K562 (cell line): ENCODE measurements around the gene ZNRF1.

Experiments
- ATF3 ChIP-seq, 2 experiments: fragments of 450-650 bp in 1 of 2; sonication (generic) in 1 of 2; formaldehyde crosslinking in 1 of 2; IDR thresholded peaks in 1 of 2; conservative IDR thresholded peaks in 1 of 2; 2 replicates each; pipeline versions ENCODE4 v1.6.1 to v1.8.1; 2016 to 2023; ENCODE audit warnings: mild to moderate bottlenecking in 2 of 2, moderate library complexity in 2 of 2, inconsistent platforms in 1 of 2, missing genetic modification reagents in 1 of 2
- CEBPB ChIP-seq: fragments of 450-650 bp; IDR thresholded peaks from 2 replicates; pipeline ENCODE4 v1.6.1; 2016; ENCODE audit warnings: missing genetic modification characterization, missing compliant biosample characterization
- MTA2 ChIP-seq: fragments of 450-650 bp; IDR thresholded peaks from 2 replicates; pipeline ENCODE4 v1.6.1; 2016; ENCODE audit warnings: low read depth
- NR2C2 ChIP-seq, 2 experiments: fragments of 200-800 bp in 1 of 2; sonication (Bioruptor generic) in 1 of 2; sonication (generic) in 1 of 2; formaldehyde crosslinking in 1 of 2; IDR thresholded peaks; 2 replicates each; pipeline versions ENCODE4 v1.6.1 to v1.8.0; 2016 to 2022; ENCODE audit warnings: mild to moderate bottlenecking in 1 of 2, missing compliant biosample characterization in 1 of 2, missing genetic modification characterization in 1 of 2, missing genetic modification reagents in 1 of 2
- XRCC3 ChIP-seq: fragments of 450-650 bp; IDR thresholded peaks from 2 replicates; pipeline ENCODE4 v1.6.1; 2017; ENCODE audit warnings: mild to moderate bottlenecking, moderate library complexity
- ZBTB40 ChIP-seq, 2 experiments: fragments of 450-650 bp in 1 of 2; sonication (generic) in 1 of 2; formaldehyde crosslinking in 1 of 2; IDR thresholded peaks; 2 replicates each; pipeline versions ENCODE4 v1.7.1 to v1.9.0; 2016 to 2022; ENCODE audit warnings: inconsistent platforms in 1 of 2, mild to moderate bottlenecking in 1 of 2, missing genetic modification reagents in 1 of 2
- ZFX ChIP-seq: sonication (generic); formaldehyde crosslinking; IDR thresholded peaks from 2 replicates; pipeline ENCODE4 v1.8.0; 2022; ENCODE audit warnings: mild to moderate bottlenecking, missing genetic modification reagents, moderate library complexity
- ZNF124 ChIP-seq: sonication (generic); formaldehyde crosslinking; IDR thresholded peaks from 2 replicates; pipeline ENCODE4 v1.8.1; 2022; ENCODE audit warnings: missing genetic modification reagents
- ZNF395 ChIP-seq: fragments of 200-800 bp; sonication (Bioruptor generic); IDR thresholded peaks from 2 replicates; pipeline ENCODE4 v1.6.1; 2017; ENCODE audit warnings: missing genetic modification characterization, missing compliant biosample characterization

GRCh38 chr16:75114179-75114945 is 115.5 kb downstream of the ZNRF1 start:
- no peak for TF ChIP-seq ZFX (CRISPR knock-in tag)
- no peak for TF ChIP-seq XRCC3
- TF ChIP-seq ZNF124 (CRISPR knock-in tag) = no peak
- TF ChIP-seq ATF3 (IDR thresholded peaks at IDR 0.05) = no peak
- no peak for TF ChIP-seq ATF3 (CRISPR knock-in tag; conservative IDR thresholded peaks at IDR 0.05)
- no peak for TF ChIP-seq NR2C2 (CRISPR knock-in tag; IDR thresholded peaks at IDR 0.05)
- no peak for TF ChIP-seq NR2C2 (tag; IDR thresholded peaks at IDR 0.05)
- no peak for TF ChIP-seq MTA2
- TF ChIP-seq ZNF395 (CRISPR knock-in tag) = no peak
- no peak for TF ChIP-seq ZBTB40 (IDR thresholded peaks at IDR 0.05)
- TF ChIP-seq ZBTB40 (CRISPR knock-in tag; IDR thresholded peaks at IDR 0.05) = no peak
- TF ChIP-seq CEBPB (tag) = no peak
